Measurements from ENCODE around the gene RING1.
"Not testable (repeated sequence)": the region's sequence is repeated elsewhere in the genome, so short reads cannot be mapped to it uniquely, and the experiment has no call there.

RING1 gene

DNA sequence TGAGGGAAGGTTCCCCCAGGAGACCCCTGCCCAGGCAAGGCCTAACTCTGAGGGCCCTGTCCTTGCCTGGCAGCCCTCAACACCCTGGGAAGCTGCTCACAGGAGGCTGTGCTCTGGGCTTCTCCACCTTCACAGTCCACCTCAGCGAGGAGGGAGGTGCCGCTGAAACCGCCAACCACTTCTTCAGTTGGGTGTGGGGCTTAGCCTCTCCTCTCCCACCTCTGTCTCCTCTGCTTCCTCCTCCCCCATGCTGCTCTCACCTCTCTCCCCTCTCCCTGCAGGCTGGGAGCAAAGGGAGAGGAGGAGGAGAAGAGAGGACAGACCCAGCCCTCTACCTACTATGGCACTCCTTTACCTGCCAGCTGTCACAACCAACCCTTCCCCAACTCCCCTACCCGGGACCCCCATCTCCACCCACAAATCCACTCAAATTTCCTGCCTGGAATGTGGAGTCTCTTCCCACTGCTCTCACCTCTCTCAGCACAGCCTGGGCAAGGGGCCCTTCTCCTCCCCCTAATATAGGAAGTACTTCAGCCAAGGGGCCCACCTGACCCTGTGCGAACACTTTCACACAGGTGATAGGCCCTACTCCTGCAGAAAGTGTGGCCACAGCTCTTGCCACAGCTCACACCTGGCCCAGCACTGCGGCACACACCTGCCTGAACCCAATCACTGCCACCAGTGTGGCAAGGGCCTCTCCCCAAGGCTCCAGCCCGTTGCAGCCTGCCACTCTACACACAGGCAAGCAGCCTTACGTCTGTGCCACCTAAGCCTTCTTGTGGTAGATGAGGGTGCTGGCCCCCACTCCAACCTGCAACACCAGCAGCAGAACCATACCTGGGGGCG lies 7.2 kb downstream of the RING1 start:
- H3K4me3 ChIP-seq (ENCODE audit: low read depth, low read length) = no peak overlapping the region
- DNase-seq (ENCODE audit: low read depth) = no peak
- TF ChIP-seq, protein P1, sequence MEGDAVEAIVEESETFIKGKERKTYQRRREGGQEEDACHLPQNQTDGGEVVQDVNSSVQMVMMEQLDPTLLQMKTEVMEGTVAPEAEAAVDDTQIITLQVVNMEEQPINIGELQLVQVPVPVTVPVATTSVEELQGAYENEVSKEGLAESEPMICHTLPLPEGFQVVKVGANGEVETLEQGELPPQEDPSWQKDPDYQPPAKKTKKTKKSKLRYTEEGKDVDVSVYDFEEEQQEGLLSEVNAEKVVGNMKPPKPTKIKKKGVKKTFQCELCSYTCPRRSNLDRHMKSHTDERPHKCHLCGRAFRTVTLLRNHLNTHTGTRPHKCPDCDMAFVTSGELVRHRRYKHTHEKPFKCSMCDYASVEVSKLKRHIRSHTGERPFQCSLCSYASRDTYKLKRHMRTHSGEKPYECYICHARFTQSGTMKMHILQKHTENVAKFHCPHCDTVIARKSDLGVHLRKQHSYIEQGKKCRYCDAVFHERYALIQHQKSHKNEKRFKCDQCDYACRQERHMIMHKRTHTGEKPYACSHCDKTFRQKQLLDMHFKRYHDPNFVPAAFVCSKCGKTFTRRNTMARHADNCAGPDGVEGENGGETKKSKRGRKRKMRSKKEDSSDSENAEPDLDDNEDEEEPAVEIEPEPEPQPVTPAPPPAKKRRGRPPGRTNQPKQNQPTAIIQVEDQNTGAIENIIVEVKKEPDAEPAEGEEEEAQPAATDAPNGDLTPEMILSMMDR (IDR thresholded peaks at IDR 0.05; ENCODE audit: insufficient read depth, low read depth, low read length, missing control alignments) = no peak

DNA sequence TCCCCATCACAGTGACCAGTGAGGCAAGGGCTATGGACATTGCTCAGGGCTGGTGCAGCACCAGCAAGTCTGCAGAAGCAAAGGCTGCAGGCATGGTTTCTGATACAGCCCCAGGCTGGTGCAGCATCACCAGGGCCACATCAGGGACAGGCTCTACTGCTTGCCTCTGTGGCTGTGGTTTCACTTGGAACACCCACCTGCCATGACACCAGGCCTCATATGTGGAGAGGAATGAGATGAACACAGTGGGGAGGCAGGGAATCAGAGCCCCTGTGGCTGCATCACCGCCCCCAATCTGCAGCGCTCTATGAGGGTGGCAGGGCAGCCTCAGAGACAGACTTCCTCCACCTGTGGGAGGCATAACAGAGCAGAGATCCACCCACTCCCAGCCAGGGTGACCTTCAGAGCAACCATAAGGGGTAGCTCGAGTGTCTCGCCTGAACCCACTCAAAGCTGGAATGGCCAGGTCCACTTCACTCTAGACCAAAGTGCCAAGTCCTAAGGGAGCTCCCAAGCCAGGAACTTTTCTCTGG lies 7.9 kb downstream of the RING1 start:
- no peak overlapping the region for H3K4me3 ChIP-seq (ENCODE audit: low read depth, low read length)
- TF ChIP-seq, protein P1 (IDR thresholded peaks at IDR 0.05; ENCODE audit: insufficient read depth, low read depth, low read length, missing control alignments) = no peak
- no peak for DNase-seq (ENCODE audit: low read depth)

DNA sequence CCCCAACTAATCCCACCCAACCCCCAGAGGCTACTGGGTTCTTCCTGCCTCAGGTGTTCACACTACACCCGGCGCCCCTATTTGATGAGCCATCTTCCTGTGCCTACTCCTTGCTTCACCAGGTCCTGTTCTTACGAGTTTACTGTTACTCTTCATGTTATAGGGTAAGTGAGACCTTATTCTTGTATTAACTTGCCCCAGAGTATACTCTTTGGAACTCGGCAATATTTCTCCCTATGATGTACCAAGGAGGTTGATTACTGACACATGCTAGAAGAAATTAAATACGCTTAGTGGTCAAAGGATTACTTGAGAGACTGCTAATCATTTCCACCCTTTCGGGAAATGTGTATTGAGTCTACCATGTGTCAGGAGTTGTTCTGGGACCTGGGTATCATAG lies 8.9 kb downstream of the RING1 start:
- TF ChIP-seq, protein P1 (IDR thresholded peaks at IDR 0.05; ENCODE audit: insufficient read depth, low read depth, low read length, missing control alignments) = no peak
- no peak for DNase-seq (ENCODE audit: low read depth)
- no peak overlapping the region for H3K4me3 ChIP-seq (ENCODE audit: low read depth, low read length)

GRCh38 chr6:33217681-33218080 lies 9.4 kb downstream of the RING1 start:
- H3K4me3 ChIP-seq (ENCODE audit: low read depth, low read length) = no peak overlapping the region
- TF ChIP-seq, protein P1 (IDR thresholded peaks at IDR 0.05; ENCODE audit: insufficient read depth, low read depth, low read length, missing control alignments) = no peak
- DNase-seq (ENCODE audit: low read depth) = no peak

DNA sequence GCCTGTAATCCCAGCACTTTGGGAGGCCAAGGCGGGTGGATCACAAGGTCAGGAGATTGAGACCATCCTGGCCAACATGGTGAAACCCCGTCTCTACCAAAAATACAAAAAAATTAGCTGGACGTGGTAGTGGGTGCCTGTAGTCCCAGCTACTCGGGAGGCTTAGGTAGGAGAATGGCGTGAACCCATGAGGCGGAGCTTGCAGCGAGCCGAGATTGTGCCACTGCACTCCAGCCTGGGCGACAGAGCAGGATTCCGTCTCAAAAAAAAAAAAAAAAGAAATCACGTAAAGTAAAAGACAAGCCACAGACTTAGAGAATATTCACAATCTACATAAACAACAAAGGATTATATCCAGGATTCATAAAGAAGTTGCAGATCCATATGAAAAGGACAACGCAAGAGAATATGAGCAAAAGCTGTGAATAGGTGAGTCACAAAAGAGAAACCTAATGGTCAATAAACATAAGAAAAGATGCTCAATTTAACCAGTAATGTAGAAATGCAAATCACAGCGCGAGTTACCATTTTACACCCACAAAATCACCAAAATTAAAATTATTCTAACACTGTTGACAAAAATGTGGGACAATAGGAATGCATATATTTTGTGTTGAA lies 18.3 kb downstream of the RING1 start:
- H3K4me3 ChIP-seq (ENCODE audit: low read depth, low read length); DNase-seq (ENCODE audit: low read depth): not testable (repeated sequence)

GRCh38 chr6:33235221-33235634 lies 26.9 kb downstream of the RING1 start:
- no peak for DNase-seq (ENCODE audit: low read depth)
- TF ChIP-seq, protein P1 (IDR thresholded peaks at IDR 0.05; ENCODE audit: insufficient read depth, low read depth, low read length, missing control alignments) = no peak
- H3K4me3 ChIP-seq (ENCODE audit: low read depth, low read length) = no peak overlapping the region

DNA sequence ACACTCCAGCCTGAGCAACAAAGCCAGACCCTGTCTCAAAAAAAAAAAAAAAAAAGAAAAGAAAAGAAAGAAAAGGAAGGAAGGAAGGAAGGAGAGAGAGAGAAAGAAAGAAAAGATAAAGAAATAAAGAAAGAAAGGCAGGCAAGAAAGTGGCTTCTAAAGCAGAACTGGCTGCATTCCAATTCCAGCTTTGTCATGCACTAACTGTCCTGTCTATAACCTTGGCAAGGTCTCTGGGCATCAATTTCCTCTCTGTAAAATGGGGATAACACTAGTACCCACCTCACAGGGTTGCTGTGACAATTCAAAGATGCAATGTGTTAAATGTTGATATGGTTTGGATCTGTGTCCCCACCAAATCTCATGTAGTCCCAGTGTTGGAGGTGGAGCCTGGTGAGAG lies 28.0 kb downstream of the RING1 start:
- H3K4me3 ChIP-seq (ENCODE audit: low read depth, low read length) = no peak overlapping the region
- DNase-seq (ENCODE audit: low read depth) = no peak
- TF ChIP-seq, protein P1 (IDR thresholded peaks at IDR 0.05; ENCODE audit: insufficient read depth, low read depth, low read length, missing control alignments) = no peak
